A204.1 (cell line): ENCODE results near the gene TLK2.
"Not testable (repeated sequence)": the region's sequence is repeated elsewhere in the genome, so short reads cannot be mapped to it uniquely, and the experiment has no call there.

Experiments
- FAIRE-seq: peaks from 2 replicates; lab custom pipeline; 2012; peaks lifted over from hg19 to GRCh38; lab: Jason Lieb, UNC

Gene TLK2

GRCh38 chr17:62560971-62561370 is 82.3 kb downstream of the TLK2 start:
- FAIRE-seq: not testable (repeated sequence)

- no peak for FAIRE-seq
These were observed 84.0 kb downstream of the TLK2 start for GRCh38 chr17:62562656-62563055.

- FAIRE-seq: no peak
These were observed 87.2 kb downstream of the TLK2 start for GRCh38 chr17:62565817-62566216.

- no peak for FAIRE-seq
These were observed 88.5 kb downstream of the TLK2 start for GRCh38 chr17:62566996-62567578.

GRCh38 chr17:62572488-62572887 is 93.9 kb downstream of the TLK2 start:
- FAIRE-seq: no peak

- FAIRE-seq: no peak
These were observed 94.3 kb downstream of the TLK2 start for GRCh38 chr17:62572888-62573401.

- FAIRE-seq: no peak
These were observed 95.0 kb downstream of the TLK2 start for GRCh38 chr17:62573480-62574117.

- FAIRE-seq: no peak
These were observed 97.8 kb downstream of the TLK2 start for GRCh38 chr17:62576382-62576781.

GRCh38 chr17:62578757-62579487 is 100.3 kb downstream of the TLK2 start:
- FAIRE-seq: no peak

- no peak for FAIRE-seq
These were observed 102.3 kb downstream of the TLK2 start for GRCh38 chr17:62580947-62581346.

GRCh38 chr17:62581764-62582163 is 103.1 kb downstream of the TLK2 start:
- FAIRE-seq: no peak

- FAIRE-seq: no peak
These were observed 108.9 kb downstream of the TLK2 start for GRCh38 chr17:62587554-62587953.

GRCh38 chr17:62588109-62588508 is 109.5 kb downstream of the TLK2 start:
- no peak for FAIRE-seq

- FAIRE-seq: no peak
These were observed 112.7 kb downstream of the TLK2 start for GRCh38 chr17:62591333-62591732.

GRCh38 chr17:62591822-62592221 is 113.2 kb downstream of the TLK2 start:
- FAIRE-seq: not testable (repeated sequence)

- FAIRE-seq: no peak
These were observed 113.9 kb downstream of the TLK2 start for GRCh38 chr17:62592341-62593099.

GRCh38 chr17:62595484-62595883 is 116.9 kb downstream of the TLK2 start:
- no peak for FAIRE-seq

- no peak for FAIRE-seq
These were observed 118.0 kb downstream of the TLK2 start for GRCh38 chr17:62596662-62597061.

- no peak for FAIRE-seq
These were observed 118.5 kb downstream of the TLK2 start for GRCh38 chr17:62597150-62597549.

GRCh38 chr17:62597920-62598319 is 119.3 kb downstream of the TLK2 start:
- FAIRE-seq: no peak

GRCh38 chr17:62599964-62600657 is 121.5 kb downstream of the TLK2 start:
- no peak for FAIRE-seq

- no peak for FAIRE-seq
These were observed 122.2 kb downstream of the TLK2 start for GRCh38 chr17:62600805-62601204.
